ENCODE data around the gene LIMCH1. TPM values are rescaled to one million over a fixed set of nuclear protein-coding genes. Genes with fewer than 3 reads are reported as not detected.
"Not testable (repeated sequence)": the region's sequence is repeated elsewhere in the genome, so short reads cannot be mapped to it uniquely, and the experiment has no call there.

LIMCH1 gene
- polyA plus RNA-seq, 3 donors: 107 to 120 (median 108) TPM

DNA sequence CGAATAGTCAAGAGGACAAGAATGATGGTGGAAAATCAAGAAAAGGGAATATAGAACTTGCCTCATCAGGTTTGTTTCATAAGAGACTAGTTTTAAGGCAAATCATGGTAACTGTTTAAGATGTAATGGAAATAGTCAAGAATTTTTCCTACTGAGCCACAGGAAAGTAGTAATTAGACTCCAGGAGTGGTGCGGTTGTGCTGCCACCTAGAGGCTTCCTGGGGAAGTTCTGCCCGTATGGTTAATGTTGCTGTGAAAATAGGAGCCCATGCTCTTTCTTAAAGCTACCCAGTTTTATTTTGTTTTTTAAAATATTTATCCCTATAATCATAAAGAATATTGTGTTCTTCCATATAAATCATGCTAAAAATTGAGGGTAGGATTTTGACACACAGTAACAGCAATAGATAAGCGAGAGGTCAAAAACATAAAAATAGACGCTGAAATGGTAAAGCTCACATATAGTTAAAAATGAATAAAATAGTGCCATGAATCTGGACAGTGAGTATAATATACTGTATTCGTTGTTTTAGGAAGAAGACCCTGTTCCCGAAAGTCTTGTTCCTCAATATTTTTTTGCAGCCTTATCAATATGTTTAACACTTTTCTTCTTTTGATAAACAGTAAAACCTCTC, 123.6 kb downstream of the LIMCH1 start:
- peak in 2 of 3 donors; percentile 32 to 52 for DNase-seq (ENCODE audit: low read depth in 3 of 3, low spot score in 2 of 3)

DNA sequence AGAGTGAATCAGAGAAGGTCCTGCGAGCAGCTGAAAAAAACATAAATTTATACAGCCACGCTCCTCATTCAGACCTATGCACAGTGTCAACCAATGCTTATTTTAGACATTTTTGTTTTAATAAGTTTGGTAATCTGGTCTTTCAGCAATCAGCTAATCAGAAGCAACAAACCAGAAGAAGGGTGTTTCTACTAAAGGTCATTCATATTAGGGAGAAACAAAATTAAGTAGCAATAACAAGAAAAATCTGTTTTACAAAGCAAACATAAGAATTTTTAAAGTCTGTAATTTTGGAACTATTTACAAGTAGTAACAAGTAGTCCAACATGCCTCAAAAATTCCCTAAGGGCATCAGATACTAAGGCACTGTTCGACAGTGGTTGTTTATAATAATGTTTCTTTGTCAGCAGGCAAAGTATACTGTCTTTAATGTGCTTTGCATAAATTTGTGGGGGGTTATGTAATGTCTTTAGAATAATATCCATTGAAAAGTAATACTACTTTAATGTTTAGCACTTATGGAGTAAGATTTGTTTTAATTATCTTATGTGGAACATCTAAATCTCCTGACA, 127.8 kb downstream of the LIMCH1 start:
- no peak for DNase-seq (ENCODE audit: low read depth in 3 of 3, low spot score in 2 of 3)

DNA sequence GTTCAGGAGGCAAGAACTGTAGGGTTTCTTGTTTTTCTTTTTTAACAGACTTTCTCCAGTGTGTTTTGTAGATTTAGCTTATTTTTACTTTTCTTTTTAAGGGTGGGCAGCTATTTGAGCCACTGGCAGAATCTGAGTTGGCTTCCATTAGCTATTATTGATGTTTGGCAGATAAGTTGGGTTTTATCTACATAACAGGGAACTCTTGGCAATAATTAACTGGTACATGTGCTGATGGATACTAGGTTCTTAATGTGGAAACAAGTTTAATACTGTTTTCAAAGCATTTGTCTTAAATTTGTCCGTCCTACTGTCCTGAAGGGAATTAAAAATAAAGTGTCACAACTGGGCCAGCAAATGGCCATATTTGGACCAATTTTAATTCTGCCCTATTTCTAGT, 130.1 kb downstream of the LIMCH1 start:
- no peak for DNase-seq (ENCODE audit: low read depth in 3 of 3, low spot score in 2 of 3)

DNA sequence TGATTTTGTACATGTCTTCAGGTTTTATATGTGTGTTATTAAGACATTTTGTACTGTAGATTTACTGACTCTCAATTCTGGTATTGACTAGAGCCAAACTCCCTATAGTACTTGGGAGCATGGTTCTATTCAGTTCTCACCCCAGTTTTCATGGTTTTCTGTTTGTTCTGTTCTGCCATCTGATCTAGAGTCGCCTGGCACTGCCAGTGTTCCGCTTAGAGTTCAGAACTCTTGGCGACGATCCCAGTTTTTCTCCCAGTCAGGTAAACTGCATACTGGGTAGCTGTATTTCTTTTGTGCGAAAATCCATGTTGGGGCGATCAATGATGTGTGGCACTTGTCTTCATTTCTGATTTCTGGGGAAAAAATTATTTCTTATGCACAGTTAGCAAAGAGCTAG, 132.6 kb downstream of the LIMCH1 start:
- no peak for DNase-seq (ENCODE audit: low read depth in 3 of 3, low spot score in 2 of 3)

DNA sequence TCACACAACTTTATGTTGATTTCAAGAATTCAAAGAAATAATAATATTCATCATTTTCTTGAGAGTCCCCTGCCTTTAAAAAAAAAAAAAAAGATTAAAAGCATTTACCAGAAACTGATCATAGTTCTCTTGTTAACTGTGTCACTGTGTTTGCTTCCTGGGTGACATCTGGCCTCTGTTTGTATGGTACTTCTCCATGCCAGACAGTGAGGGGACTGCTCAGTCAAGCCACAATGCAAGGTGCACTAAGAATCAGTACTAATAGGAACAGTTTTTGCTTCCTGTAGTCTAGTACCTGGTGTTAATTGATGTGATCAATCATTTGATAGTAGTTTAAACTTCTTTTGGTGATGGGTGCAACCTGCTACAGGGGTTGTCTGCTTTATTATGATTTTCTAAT, 133.0 kb downstream of the LIMCH1 start:
- no peak for DNase-seq (ENCODE audit: low read depth in 3 of 3, low spot score in 2 of 3)

DNA sequence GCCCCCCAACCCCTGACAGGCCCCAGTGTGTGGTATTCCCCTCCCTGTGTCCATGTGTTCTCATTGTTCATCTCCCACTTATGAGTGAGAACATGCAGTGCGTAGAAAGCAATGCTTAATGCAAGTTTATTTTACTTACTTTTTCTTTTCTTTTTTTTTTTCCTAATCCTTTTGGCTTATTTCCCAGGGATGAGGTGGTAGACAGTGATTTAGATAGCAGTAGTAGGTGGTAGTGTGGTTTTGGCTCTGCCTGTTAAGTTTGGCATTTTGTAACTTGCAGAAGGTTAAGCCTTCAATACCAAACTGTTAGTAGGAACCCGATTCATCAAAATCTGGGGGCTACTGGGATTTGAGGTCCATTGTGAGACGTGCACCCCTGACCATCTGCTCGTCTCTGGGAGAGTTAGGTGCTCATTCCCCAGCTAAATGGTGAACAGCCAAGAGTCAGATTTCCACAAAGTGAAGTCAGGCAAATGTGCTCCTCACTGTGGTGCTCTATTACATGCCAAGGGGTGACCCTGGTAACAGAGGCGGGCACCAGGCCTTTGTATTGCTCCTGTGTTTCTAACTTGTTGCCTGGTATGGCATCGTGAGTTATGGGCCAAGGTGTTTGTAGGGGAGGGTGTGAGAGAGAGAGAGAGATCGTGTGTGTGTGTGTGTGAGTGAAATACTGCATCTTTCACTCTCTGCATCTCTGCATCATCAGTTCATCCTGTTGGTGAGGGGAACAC, 140.3 kb downstream of the LIMCH1 start:
- DNase-seq (ENCODE audit: low read depth in 3 of 3, low spot score in 2 of 3): no peak

DNA sequence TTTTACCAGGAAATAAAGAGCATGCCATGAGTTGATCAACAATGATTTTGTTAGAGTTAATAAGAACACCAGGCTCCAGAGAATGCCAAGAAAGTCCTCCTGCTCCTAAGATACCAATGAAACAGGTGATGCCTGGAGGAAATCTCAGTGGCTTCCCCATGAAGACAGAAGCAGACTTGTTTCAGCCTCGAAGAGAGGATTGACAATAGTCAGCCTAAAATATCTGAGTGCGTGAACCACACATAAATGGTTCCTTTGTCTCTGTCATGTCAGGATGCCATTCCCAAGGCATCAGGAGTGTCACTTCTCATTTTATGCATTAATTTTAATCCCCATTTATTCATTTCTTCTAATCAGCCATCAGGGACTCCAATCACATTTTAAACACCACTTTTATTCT, 141.0 kb downstream of the LIMCH1 start:
- DNase-seq (ENCODE audit: low read depth in 3 of 3, low spot score in 2 of 3): no peak

DNA sequence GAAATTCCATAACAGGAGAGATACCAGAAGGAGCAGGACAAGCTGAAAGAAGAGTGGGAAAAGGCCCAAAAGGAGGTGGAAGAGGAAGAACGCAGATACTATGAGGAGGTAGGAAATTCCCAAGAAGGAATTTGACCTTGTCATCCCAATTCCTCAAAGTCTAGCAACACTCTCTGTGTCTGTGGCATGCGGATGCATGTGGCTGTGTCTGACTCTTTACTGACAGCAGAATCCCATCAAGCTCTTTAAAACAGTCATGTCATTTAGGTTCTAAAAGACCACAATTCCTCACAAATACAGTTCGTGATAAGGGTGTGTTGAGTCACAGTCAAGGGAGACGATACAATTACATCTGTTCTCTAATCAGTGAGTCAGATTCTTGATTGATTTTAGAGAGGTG, 142.0 kb downstream of the LIMCH1 start:
- DNase-seq (ENCODE audit: low read depth in 3 of 3, low spot score in 2 of 3): no peak

DNA sequence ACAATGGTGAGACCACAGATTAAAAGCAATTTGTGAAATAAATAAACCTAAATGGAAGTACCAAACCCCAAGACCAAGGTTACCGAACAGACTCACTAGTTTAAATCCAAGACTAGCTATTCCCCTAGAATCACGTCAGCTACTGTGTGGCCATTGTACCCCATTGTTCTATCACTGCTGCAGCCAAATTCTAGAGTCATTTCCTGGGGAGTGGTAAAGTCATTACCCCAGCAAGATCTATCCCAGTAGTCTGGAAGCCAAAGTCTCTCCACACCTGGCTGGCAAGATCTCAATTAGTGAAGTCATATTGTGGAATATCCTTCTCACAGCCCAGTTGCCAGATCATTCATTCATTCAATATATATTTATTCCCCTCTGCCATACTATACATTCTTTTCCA, 143.1 kb downstream of the LIMCH1 start:
- DNase-seq (ENCODE audit: low read depth in 3 of 3, low spot score in 2 of 3): no peak

DNA sequence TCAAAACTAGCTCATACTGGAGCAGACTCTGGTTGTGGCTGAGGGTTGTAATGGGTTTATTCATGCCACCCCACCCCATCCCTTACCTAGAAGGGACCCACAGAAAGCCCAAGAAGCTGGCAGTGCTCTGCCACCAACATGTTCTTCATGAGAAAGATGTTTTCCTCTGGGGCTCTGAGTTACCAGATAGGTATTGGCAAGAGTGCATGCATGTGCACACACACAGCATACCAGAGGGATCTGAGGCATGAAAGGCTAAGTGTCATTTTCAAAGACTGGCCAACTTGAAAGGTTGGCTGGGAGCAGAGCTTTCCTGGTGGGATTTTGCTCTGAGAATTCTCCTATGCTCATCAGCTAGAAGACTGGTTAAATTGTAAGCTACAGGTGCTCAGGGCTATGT, 145.4 kb downstream of the LIMCH1 start:
- no peak for DNase-seq (ENCODE audit: low read depth in 3 of 3, low spot score in 2 of 3)

DNA sequence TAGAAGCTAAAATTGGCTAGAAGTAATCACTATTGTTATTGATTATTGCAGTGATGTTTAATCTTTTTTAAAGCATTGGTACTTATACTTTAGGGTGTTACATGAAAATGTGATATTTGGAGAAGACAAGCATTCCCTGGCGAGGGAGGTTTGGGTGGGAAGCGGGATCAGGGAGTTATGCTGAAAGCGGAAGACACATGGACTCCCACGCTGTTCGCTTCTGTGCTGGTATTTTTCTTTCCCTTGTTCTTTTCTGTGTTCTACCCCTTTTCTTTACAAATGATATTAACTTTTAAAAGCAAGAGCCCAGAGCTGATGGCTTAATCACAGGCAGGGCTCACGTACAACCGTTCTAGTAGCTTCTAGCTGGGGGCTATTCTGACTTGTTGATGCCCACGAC, 148.9 kb downstream of the LIMCH1 start:
- DNase-seq (ENCODE audit: low read depth in 3 of 3, low spot score in 2 of 3): no peak

DNA sequence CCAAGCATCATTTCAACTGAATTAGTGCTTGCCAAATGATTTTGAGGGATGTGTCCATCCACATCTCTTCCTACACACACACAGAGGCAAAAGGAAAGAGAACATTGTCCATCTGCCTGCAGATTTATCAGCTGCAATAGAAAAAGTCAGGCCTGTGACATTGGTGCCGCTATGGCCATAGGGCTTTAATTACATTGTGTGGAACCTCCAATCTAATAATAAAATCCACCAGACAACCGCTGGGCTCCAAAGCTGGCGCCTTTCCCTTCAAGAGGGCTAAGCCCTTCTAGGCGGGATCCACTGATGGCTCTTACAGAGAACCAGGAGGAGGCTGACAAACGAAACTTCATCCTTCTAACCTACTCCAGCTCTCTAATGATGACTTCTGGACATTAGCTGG, 150.0 kb downstream of the LIMCH1 start:
- DNase-seq (ENCODE audit: low read depth in 3 of 3, low spot score in 2 of 3): no peak

DNA sequence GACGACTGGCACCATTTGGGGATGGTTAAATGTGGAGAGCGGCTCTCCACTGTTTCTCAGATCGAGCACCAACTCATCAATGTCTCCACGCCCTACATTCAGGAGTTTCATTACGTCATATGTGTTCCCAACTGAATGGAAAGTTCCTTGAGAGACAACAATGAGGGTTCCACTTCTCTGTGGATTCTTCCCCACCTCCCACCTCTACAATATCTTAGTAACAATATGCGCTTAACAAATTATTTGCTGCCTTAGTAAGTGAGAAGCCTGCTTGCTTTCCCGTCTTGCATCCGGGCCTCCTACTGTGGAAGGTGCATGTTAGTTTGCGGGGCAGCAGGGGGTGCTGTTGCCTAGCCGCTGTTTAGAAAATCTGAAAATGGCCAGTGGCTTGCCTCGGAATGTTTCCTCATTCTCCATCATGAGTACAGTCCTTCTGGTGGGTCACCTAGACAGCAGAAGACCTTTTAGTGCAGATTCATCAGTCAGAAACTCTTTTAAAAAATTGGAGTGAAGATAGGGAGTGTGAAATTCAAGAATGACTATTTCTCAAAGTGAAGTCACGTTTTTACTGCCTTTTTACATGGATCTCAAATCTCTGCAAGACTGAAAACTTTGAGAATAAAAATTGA, 154.9 kb downstream of the LIMCH1 start:
- peak in 2 of 3 donors; percentile 29 to 31 for DNase-seq (ENCODE audit: low read depth in 3 of 3, low spot score in 2 of 3)

DNA sequence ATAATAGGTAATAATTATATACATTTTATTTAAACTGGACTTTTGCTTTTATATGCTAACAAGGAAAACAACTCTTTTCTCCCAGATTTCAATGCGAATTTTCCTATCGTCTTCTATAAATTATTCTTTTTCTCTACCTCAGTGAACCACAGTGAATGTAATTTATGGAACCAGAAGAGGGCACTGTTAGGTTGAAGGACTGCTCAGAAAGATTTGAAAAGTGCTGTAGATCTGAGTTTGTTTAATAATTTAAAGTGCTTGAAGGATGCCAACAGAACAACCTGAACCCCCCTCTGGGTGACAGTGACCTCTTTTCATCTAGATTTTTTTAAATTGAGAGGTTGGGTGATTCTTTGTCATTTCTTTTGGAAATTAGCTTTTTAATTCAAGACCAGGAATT, 155.7 kb downstream of the LIMCH1 start:
- no peak for DNase-seq (ENCODE audit: low read depth in 3 of 3, low spot score in 2 of 3)

DNA sequence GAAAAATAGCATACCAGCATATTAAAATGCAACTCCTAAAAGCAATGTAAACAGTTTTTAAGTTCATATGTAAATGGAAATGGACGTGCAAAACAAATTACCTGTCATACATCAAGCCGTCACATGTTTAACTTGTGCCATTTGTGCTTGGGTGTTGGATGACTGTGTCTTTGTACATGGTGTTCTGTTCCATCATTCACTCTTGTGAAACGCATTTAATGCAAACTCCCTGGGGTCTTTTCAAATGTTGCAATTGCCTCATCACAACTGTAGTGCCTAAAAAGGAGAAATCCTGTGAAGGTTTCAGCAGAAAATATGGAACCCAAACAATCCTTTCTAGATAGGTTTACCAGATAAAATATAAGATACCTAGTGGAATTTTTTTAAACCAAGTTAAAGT, 158.2 kb downstream of the LIMCH1 start:
- no peak for DNase-seq (ENCODE audit: low read depth in 3 of 3, low spot score in 2 of 3)

DNA sequence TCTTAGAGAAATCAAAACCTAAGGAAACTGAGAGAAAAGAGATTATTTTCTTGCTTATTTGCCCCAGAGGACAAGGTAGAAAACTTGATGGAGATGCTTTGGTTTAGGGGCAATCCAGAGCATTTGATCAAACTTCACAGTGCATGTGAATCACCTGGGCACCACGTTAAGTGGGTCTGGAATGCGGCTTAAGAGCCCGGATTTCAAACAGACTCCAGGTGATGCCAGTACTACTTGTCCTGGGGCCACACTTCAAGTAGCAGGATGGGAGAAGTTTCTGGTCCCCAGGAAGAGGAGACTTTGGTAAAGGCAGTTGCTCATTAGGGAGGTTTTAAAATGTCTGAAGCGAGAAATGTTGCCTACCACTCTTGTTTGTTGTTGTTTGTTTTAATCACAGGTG, 158.8 kb downstream of the LIMCH1 start:
- no peak for DNase-seq (ENCODE audit: low read depth in 3 of 3, low spot score in 2 of 3)

DNA sequence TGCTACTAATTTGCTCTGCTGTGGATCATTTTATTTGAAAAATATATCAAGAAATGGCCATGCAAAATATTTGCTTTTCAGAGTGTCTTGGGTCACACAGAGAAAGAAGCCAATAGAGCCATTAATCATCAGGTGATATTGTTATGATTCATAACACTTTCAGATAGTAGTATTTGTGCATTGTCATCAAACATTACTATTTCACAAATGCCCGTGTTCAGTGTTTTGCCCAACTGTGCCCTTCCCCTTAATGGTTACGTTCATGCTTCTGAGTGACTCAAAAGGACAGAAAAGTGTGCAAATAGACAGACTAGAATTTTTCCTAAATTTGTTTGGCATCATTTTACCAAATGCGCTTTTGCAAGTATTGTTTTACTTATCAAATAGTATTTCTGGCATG, 164.0 kb downstream of the LIMCH1 start:
- no peak for DNase-seq (ENCODE audit: low read depth in 3 of 3, low spot score in 2 of 3)

DNA sequence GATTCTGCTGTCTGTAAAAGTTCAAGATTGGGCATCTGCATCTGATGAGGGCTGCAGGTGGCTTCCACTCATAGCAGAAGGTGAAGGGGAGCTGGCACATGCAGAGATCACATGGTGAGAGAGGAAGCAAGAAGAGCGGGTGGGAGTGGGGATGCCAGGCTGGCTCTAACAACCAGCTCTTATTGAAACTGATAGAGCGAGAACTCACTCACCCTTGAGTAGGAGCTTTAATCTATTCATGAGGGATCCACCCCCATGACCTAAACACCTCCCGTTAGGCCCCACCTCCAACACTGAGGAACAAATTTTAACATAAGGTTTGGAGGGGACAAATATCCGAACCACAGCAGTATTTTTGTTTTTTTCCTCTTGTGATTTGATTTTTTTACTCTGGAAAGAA, 164.8 kb downstream of the LIMCH1 start:
- DNase-seq (ENCODE audit: low read depth in 3 of 3, low spot score in 2 of 3): no peak

DNA sequence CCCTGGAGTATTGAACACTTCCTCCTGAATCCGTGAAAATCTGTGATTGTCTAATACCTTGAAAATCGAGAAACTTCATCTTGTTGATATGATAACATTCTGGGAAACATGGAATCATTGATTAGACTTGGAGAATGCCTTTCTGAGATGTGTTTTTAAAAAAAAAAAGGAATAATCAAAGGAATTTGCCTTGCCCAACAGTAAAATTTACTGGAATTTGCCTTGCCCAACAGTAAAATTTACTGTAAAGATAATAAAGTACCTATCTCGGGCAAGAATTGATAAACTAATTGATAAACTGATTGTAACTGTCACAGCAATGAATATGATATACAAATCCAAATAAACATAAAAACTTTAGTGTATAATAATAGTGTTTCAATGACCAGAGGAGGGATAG, 165.8 kb downstream of the LIMCH1 start:
- no peak for DNase-seq (ENCODE audit: low read depth in 3 of 3, low spot score in 2 of 3)

DNA sequence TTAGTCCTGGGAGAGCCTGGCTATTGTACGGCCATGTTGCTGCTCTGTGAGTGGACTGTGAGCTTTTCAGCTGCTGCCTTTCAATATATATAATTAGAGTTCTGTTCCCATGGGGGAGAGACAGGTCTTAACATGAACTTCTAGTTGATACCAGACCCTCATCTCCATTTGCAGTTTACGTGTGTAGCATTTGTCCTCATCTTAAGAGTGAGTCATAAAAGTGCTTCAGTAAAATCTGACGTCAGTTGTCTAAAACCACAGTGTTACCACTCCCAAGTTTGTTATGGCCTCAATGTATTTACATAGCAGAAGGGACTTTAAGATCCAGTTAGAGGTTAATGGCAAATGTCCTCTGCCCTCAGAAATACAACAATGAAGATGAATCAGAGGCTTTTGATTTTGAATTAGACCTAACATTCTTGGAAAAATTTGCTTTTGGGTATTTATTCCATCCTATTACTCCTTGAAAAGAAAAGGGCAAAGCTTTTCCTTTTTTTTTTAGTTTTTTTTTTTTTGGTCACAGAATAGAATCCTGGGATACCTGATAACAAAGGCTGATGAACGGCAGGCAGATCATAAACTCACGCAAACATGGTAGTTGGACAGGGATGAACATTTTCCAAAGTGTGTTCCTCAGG, 172.0 kb downstream of the LIMCH1 start:
- no peak for DNase-seq (ENCODE audit: low read depth in 3 of 3, low spot score in 2 of 3)

DNA sequence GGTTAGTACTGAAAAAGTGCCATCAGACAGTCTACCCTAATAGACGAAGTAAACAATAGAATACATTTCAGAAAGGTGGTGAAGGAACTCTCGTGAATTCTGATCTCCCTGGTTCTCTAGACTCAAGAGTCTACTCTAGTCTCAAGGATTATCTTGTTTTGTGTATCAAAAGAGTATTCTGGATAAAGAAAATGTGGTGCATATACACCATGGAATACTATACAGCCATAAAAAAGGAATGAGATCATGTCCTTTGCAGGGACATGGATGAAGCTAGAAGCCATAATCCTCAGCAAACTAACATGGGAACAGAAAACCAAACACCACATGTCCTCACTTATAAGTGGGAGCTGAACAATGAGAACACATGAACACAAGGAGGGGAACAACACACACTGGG, 173.7 kb downstream of the LIMCH1 start:
- not testable (repeated sequence) for DNase-seq (ENCODE audit: low read depth in 3 of 3, low spot score in 2 of 3)
